HG03064 (cell line): ENCODE data around the gene G2E3.
"Not testable (repeated sequence)": the region's sequence is repeated elsewhere in the genome, so short reads cannot be mapped to it uniquely, and the experiment has no call there.

Experiments used
- ATAC-seq: cut with Tn5 transposase; IDR thresholded peaks from one replicate; pipeline ENCODE4 v1.9.1; 2021; ENCODE audit warnings: low read depth; ENCODE audit not compliant: unreplicated experiment

G2E3 gene

GRCh38 chr14:30600922-30601918 lies 42.3 kb downstream of the G2E3 start:
- ATAC-seq = no peak

- no peak for ATAC-seq
These were observed 44.4 kb downstream of the G2E3 start for GRCh38 chr14:30603402-30603801.

- ATAC-seq = not testable (repeated sequence)
These were observed 45.7 kb downstream of the G2E3 start for GRCh38 chr14:30604696-30605095.

GRCh38 chr14:30607156-30607780 lies 48.3 kb downstream of the G2E3 start:
- no peak for ATAC-seq

GRCh38 chr14:30608533-30609006 lies 49.6 kb downstream of the G2E3 start:
- ATAC-seq = no peak

- no peak for ATAC-seq
These were observed 51.9 kb downstream of the G2E3 start for GRCh38 chr14:30610787-30611343.

GRCh38 chr14:30614155-30614554 lies 55.2 kb downstream of the G2E3 start:
- ATAC-seq = no peak

- ATAC-seq = peak; percentile 41
These were observed 61.2 kb downstream of the G2E3 start for GRCh38 chr14:30620178-30620577.

- no peak for ATAC-seq
These were observed 62.5 kb downstream of the G2E3 start for GRCh38 chr14:30621354-30621939.

- peak; percentile 90 for ATAC-seq
These were observed 63.2 kb downstream of the G2E3 start, which contains the start of gene SCFD1 for GRCh38 chr14:30621940-30622830. TSS of gene SCFD1 (plus strand) at chr14:30622319. CDS start at chr14:30622339, 20 bp downstream.

- no peak for ATAC-seq
These were observed 64.6 kb downstream of the G2E3 start for GRCh38 chr14:30623412-30624131.

GRCh38 chr14:30624132-30624423 lies 65.1 kb downstream of the G2E3 start:
- no peak for ATAC-seq

GRCh38 chr14:30625533-30625932 lies 66.6 kb downstream of the G2E3 start:
- ATAC-seq = no peak

- not testable (repeated sequence) for ATAC-seq
These were observed 70.5 kb downstream of the G2E3 start for GRCh38 chr14:30629432-30629831.

- no peak for ATAC-seq
These were observed 71.3 kb downstream of the G2E3 start for GRCh38 chr14:30630248-30630647.

- no peak for ATAC-seq
These were observed 73.8 kb downstream of the G2E3 start for GRCh38 chr14:30632730-30633129.

GRCh38 chr14:30638926-30639325 lies 80.0 kb downstream of the G2E3 start:
- ATAC-seq = no peak

- no peak for ATAC-seq
These were observed 82.2 kb downstream of the G2E3 start for GRCh38 chr14:30641207-30641606.

- ATAC-seq = not testable (repeated sequence)
These were observed 85.5 kb downstream of the G2E3 start for GRCh38 chr14:30644462-30644861.
